ENCODE measurements around the gene CTXN1. TPM values are rescaled to one million over a fixed set of nuclear protein-coding genes. Genes with fewer than 3 reads are reported as not detected.

Gene CTXN1
- total and polyA plus RNA-seq, 2 of the 4 experiments (the other 2 are of a cell fraction) = 0.36 to 7.4 TPM

- Histone ChIP-seq H2AK9ac (replicated peaks; ENCODE audit: low read depth, low read length, poor library complexity) (peak overlapping the region; percentile 99), H3K4me1 (ENCODE audit: control insufficient read depth, insufficient read depth, low read length) (peaks cover 20% of the 10 kb centered on the region), H3K36me3 (ENCODE audit: control insufficient read depth, insufficient read depth, low read length) (peaks cover 7% of the 10 kb centered on the region; the same call in 1 of the 2 replicates), H2BK120ac (ENCODE audit: low read depth, low read length) (no peak overlapping the region; the same call in 1 of the 2 replicates), H2BK20ac (ENCODE audit: low read depth, low read length) (no peak overlapping the region), H3K79me1 (ENCODE audit: low read depth in 1 of 2, low read length in 2 of 2) (peaks cover 0 to 19% of the 10 kb centered on the region in 2 experiments; a peak in 2 of 4 replicates), H2AFZ (replicated peaks; ENCODE audit: low read length, poor library complexity) (peak overlapping the region; percentile 100), H3K9ac (ENCODE audit: low read depth, low read length) (peak overlapping the region; percentile 80), H3K9me3 (ENCODE audit: control insufficient read depth, insufficient read depth, low read length) (no peaks in the 10 kb centered on the region), H2BK15ac (ENCODE audit: low read depth, low read length) (no peak overlapping the region), H3K9me1 (ENCODE audit: insufficient read depth, low read length) (peaks cover 9% of the 10 kb centered on the region), H3K27ac (ENCODE audit: insufficient read depth, low read length) (peak overlapping the region; percentile 84), H3K14ac (replicated peaks; ENCODE audit: low read depth, low read length) (peak overlapping the region; percentile 99), H4K20me1 (ENCODE audit: insufficient read depth, low read length) (peaks cover 11% of the 10 kb centered on the region), H3K4me2 (ENCODE audit: low read depth, low read length) (peak overlapping the region; percentile 93), H3K4ac (ENCODE audit: low read depth, low read length) (peak overlapping the region; percentile 97), H4K5ac (ENCODE audit: low read depth, low read length) (peak overlapping the region; percentile 68; the same call in 1 of the 2 replicates), H3K4me3 (ENCODE audit: insufficient read depth, low read depth, low read length) (peak overlapping the region; percentile 92), H4K8ac (ENCODE audit: low read depth in 2 of 2, low read length in 2 of 2) (peak overlapping the region; percentile 1 to 94; a peak in 2 of 4 replicates), H3K56ac (ENCODE audit: extremely low read depth, insufficient read depth, low read length) (peak overlapping the region; percentile 43; the same call in 1 of the 2 replicates), H3K18ac (ENCODE audit: low read depth, low read length) (peak overlapping the region; percentile 29; the same call in 1 of the 2 replicates), H3K23ac (ENCODE audit: low read depth, low read length) (peak overlapping the region; percentile 98), H2BK5ac (ENCODE audit: low read depth, low read length, poor library complexity, severe bottlenecking) (peak overlapping the region; percentile 91), H4K91ac (ENCODE audit: insufficient read depth, low read depth, low read length) (peak overlapping the region; percentile 82), H2AK5ac (ENCODE audit: low read depth, low read length) (peak overlapping the region; percentile 95), H3K27me3 (ENCODE audit: control insufficient read depth, insufficient read depth, low read length) (peaks cover 6% of the 10 kb centered on the region)
- DNase-seq (peak; percentile 94), ATAC-seq (ENCODE audit: low read depth) (peak; percentile 75)
- intact Hi-C loops (cut with micrococcal nuclease) (no loop called here), in situ Hi-C loops (cut with MboI; ENCODE audit: low sequenced_read_pairs) (no loop called here), dilution Hi-C loops (cut with HindIII; ENCODE audit: low sequenced_read_pairs, unreplicated experiment) (no loop called here)
- 1% methylated on average over 22 of the region's 62 CpGs; no CpG with 5 or more reads in 1 of the 2 experiments for WGBS, 2 experiments (ENCODE audit: extremely low coverage in 2 of 2, insufficient read length in 1 of 2)
- no TSS peak for BruUV-seq (replicated peaks)
- CTCF ChIA-PET = interaction anchor here (1.0 to 1.7 kb wide), 4 partner anchors 9 to 26 kb away, joined by 3 to 6 read pairs (median 5); partner anchors contain the start of gene MAP2K7
- POLR2A ChIA-PET (ENCODE audit: unreplicated experiment) = interaction anchor here (0.5 to 1.7 kb wide), 4 partner anchors 12 to 1914 kb away, joined by 3 to 18 read pairs (median 4); partner anchors contain the start of genes MAP2K7 and PIN1
- TF ChIP-seq MXI1 (IDR thresholded peaks at IDR 0.05; ENCODE audit: borderline replicate concordance, low read depth, low read length) (0 out of 2 replicates have a peak, but pooled peaks have one; percentile 15), MAZ (IDR thresholded peaks at IDR 0.05; ENCODE audit: borderline replicate concordance, low read depth, low read length) (peak; percentile 25; the same call in 1 of the 2 replicates), USF2 (IDR thresholded peaks at IDR 0.05; ENCODE audit: low read depth, low read length) (no peak), SMC3 (IDR thresholded peaks at IDR 0.05; ENCODE audit: low read depth, low read length) (no peak), POLR2A (IDR thresholded peaks at IDR 0.05; ENCODE audit: low read depth, low read length) (peak; percentile 51; the same call in 1 of the 2 replicates), FOS (IDR thresholded peaks at IDR 0.05; ENCODE audit: low read depth, low read length) (no peak), RCOR1 (IDR thresholded peaks at IDR 0.05; ENCODE audit: insufficient replicate concordance, low read length) (no peak), MAFK (IDR thresholded peaks at IDR 0.05; ENCODE audit: low read depth, low read length) (no peak), RAD21 (IDR thresholded peaks at IDR 0.05; ENCODE audit: low read length) (no peak), NFE2L2 (IDR thresholded peaks at IDR 0.05; ENCODE audit: low read depth, low read length) (no peak), CHD1 (IDR thresholded peaks at IDR 0.05; ENCODE audit: low read depth, low read length) (no peak), BHLHE40 (IDR thresholded peaks at IDR 0.05; ENCODE audit: low read depth, low read length) (no peak), ELK1 (IDR thresholded peaks at IDR 0.05; ENCODE audit: borderline replicate concordance, low read depth, low read length) (no peak), CEBPB (IDR thresholded peaks at IDR 0.05; ENCODE audit: low read depth, low read length) (no peak), RFX5 (IDR thresholded peaks at IDR 0.05; ENCODE audit: low read depth, low read length) (no peak)
Observed at GRCh38 chr19:7920519-7921301, 5.2 kb downstream of the CTXN1 start.

All from IMR-90 (cell line).